ENCODE results near the gene KCNAB2.

Gene KCNAB2

DNA sequence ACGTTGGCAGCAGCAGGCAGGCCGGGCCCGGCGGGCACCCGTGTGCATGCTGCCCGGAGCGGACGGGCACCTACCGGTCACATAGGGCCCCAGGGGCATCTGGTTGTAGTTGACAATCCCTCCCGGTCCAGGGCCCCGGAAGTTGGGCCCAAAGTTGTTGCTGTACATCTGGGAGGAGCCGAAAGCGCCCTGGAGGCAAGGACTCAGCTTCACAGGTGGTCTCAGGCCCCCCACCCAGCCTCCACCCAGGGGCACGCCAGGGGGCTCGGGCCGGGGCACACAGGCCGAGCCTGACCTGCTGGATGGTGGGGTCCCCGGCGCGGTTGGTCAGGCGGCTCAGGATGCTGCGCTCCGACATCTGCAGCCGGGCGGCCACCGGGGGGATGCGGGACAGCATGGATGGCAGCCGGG, 60.6 kb downstream of the KCNAB2 start:
- TF ChIP-seq TAF1 (IDR thresholded peaks at IDR 0.05; ENCODE audit: borderline replicate concordance, insufficient read depth, low read length) (no peak), POLR2AphosphoS5 (IDR thresholded peaks at IDR 0.05; ENCODE audit: low read depth, low read length) (no peak), SIN3A (IDR thresholded peaks at IDR 0.05; ENCODE audit: borderline replicate concordance, insufficient read depth, low read length) (no peak), FOXP2 (optimal IDR thresholded peaks at IDR 0.05; ENCODE audit: borderline replicate concordance, extremely low read depth, extremely low read length, insufficient read depth) (no peak)
- TF ChIP-seq, protein P1, sequence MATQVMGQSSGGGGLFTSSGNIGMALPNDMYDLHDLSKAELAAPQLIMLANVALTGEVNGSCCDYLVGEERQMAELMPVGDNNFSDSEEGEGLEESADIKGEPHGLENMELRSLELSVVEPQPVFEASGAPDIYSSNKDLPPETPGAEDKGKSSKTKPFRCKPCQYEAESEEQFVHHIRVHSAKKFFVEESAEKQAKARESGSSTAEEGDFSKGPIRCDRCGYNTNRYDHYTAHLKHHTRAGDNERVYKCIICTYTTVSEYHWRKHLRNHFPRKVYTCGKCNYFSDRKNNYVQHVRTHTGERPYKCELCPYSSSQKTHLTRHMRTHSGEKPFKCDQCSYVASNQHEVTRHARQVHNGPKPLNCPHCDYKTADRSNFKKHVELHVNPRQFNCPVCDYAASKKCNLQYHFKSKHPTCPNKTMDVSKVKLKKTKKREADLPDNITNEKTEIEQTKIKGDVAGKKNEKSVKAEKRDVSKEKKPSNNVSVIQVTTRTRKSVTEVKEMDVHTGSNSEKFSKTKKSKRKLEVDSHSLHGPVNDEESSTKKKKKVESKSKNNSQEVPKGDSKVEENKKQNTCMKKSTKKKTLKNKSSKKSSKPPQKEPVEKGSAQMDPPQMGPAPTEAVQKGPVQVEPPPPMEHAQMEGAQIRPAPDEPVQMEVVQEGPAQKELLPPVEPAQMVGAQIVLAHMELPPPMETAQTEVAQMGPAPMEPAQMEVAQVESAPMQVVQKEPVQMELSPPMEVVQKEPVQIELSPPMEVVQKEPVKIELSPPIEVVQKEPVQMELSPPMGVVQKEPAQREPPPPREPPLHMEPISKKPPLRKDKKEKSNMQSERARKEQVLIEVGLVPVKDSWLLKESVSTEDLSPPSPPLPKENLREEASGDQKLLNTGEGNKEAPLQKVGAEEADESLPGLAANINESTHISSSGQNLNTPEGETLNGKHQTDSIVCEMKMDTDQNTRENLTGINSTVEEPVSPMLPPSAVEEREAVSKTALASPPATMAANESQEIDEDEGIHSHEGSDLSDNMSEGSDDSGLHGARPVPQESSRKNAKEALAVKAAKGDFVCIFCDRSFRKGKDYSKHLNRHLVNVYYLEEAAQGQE (IDR thresholded peaks at IDR 0.05; ENCODE audit: insufficient read depth in 1 of 2, low read depth in 2 of 2, low read length in 2 of 2), result no peak

DNA sequence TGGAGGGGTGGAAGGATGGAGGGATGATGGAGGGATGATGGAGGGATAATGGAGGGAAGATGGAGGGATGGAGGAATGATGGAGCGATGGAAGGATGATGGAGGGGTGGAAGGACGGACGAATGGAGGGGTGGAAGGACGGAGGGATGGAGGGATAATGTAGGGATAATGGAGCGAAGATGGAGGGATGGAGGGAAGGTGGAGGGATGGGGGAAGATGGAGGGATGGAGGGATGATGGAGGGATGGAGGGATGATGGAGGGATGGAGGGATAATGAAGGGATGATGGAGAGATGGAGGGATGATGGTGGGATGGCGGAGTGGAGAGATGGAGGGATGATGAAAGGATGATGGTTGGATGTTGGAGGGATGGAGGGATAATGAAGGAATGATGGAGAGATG, 61.3 kb downstream of the KCNAB2 start:
- TF ChIP-seq TAF1 (IDR thresholded peaks at IDR 0.05; ENCODE audit: borderline replicate concordance, insufficient read depth, low read length), result no peak
- TF ChIP-seq POLR2AphosphoS5 (IDR thresholded peaks at IDR 0.05; ENCODE audit: low read depth, low read length), result no peak
- TF ChIP-seq SIN3A (IDR thresholded peaks at IDR 0.05; ENCODE audit: borderline replicate concordance, insufficient read depth, low read length), result no peak
- TF ChIP-seq, protein P1 (IDR thresholded peaks at IDR 0.05; ENCODE audit: insufficient read depth in 1 of 2, low read depth in 2 of 2, low read length in 2 of 2), result no peak
- TF ChIP-seq FOXP2 (optimal IDR thresholded peaks at IDR 0.05; ENCODE audit: borderline replicate concordance, extremely low read depth, extremely low read length, insufficient read depth), result no peak

DNA sequence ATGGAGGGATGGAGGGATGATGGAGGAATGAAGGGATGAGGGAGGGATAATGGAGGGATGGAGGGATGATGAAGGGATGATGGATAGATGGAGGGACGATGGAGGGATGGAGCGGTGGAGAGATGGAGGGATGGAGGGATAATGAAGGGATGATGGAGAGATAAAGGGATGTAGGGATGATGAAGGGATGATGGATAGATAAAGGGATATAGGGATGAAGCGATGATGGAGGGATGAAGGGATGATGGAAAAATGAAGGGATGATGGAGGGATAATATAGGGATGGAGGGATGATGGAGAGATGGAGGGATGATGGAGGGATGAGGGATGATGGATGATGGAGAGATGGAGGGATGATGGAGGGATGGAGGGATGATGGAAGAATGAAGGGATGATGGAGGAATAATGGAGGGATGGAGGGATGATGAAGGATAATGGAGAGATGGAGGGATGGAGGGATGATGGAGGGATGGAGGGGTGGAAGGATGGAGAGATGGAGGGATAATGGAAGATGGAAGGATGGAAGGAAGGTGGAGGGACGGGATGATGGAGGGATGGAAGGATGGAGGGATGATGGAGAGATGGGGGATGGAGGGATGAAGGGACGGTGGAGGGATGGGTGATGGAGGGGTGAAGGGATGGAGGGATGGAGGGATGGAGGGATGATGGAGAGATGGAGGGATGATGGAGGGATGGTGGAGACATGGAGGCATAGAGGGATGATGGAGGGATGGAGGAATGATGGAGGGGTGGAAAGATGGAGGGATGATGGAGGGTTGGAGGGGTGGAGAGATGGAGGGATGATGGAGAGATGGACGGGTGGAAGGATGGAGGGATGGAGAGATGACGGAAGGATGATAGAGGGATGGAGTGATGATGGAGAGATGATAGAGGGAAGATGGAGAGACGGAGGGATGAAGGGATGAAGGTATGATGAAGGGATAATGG, 62.0 kb downstream of the KCNAB2 start:
- TF ChIP-seq TAF1 (IDR thresholded peaks at IDR 0.05; ENCODE audit: borderline replicate concordance, insufficient read depth, low read length) (no peak), POLR2AphosphoS5 (IDR thresholded peaks at IDR 0.05; ENCODE audit: low read depth, low read length) (no peak), FOXP2 (optimal IDR thresholded peaks at IDR 0.05; ENCODE audit: borderline replicate concordance, extremely low read depth, extremely low read length, insufficient read depth) (no peak), SIN3A (IDR thresholded peaks at IDR 0.05; ENCODE audit: borderline replicate concordance, insufficient read depth, low read length) (no peak)
- TF ChIP-seq, protein P1 (IDR thresholded peaks at IDR 0.05; ENCODE audit: insufficient read depth in 1 of 2, low read depth in 2 of 2, low read length in 2 of 2), result no peak

DNA sequence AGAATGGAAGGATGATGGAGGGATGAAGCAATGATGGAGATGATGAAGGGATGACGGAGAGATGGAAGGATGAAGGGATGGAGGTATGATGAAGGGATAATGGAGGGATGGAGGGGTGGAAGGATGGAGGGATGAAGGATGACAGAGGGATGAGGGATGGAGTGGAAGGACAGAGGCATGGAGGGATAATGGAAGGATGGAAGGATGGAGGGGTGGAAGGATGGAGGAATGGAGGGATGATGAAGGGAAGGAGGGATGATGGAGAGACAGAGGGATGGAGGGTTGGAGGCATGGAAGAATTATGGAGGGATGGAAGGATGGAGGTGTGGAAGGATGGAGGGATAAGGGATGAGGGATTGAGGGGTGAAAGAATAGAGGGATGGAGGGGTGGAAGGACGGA, 62.8 kb downstream of the KCNAB2 start:
- TF ChIP-seq FOXP2 (optimal IDR thresholded peaks at IDR 0.05; ENCODE audit: borderline replicate concordance, extremely low read depth, extremely low read length, insufficient read depth) (no peak), SIN3A (IDR thresholded peaks at IDR 0.05; ENCODE audit: borderline replicate concordance, insufficient read depth, low read length) (no peak), TAF1 (IDR thresholded peaks at IDR 0.05; ENCODE audit: borderline replicate concordance, insufficient read depth, low read length) (no peak), POLR2AphosphoS5 (IDR thresholded peaks at IDR 0.05; ENCODE audit: low read depth, low read length) (no peak)
- TF ChIP-seq, protein P1 (IDR thresholded peaks at IDR 0.05; ENCODE audit: insufficient read depth in 1 of 2, low read depth in 2 of 2, low read length in 2 of 2), result no peak

Measured in PFSK-1 (cell line).